ENCODE results near the gene PRDM2.

PRDM2 gene

GRCh38 chr1:13723810-13724209 lies 23.8 kb downstream of the PRDM2 start:
- Histone ChIP-seq H3K9ac (ENCODE audit: low read length) (no peak overlapping the region), H3K4me1 (ENCODE audit: control insufficient read depth, insufficient read depth, low read length) (no peaks in the 10 kb centered on the region), H3K36me3 (ENCODE audit: control insufficient read depth, insufficient read depth, low read length) (no peaks in the 10 kb centered on the region), H3K4me3 (ENCODE audit: low read length) (no peak overlapping the region), H3K27me3 (ENCODE audit: control insufficient read depth, insufficient read depth, low read length) (no peaks in the 10 kb centered on the region), H3K9me3 (ENCODE audit: control insufficient read depth, low read length) (no peaks in the 10 kb centered on the region)

GRCh38 chr1:13725714-13726175 lies 25.8 kb downstream of the PRDM2 start:
- no peaks in the 10 kb centered on the region for H3K9me3 ChIP-seq (ENCODE audit: control insufficient read depth, low read length)
- H3K4me1 ChIP-seq (ENCODE audit: control insufficient read depth, insufficient read depth, low read length) = peaks cover 4% of the 10 kb centered on the region

GRCh38 chr1:13728091-13728715 lies 28.2 kb downstream of the PRDM2 start:
- no peaks in the 10 kb centered on the region for H3K9me3 ChIP-seq (ENCODE audit: control insufficient read depth, low read length)
- H3K4me3 ChIP-seq (ENCODE audit: low read length) = no peak overlapping the region
- H3K36me3 ChIP-seq (ENCODE audit: control insufficient read depth, insufficient read depth, low read length) = no peaks in the 10 kb centered on the region
- H3K27me3 ChIP-seq (ENCODE audit: control insufficient read depth, insufficient read depth, low read length) = no peaks in the 10 kb centered on the region
- H3K9ac ChIP-seq (ENCODE audit: low read length) = no peak overlapping the region
- peaks cover 4% of the 10 kb centered on the region for H3K4me1 ChIP-seq (ENCODE audit: control insufficient read depth, insufficient read depth, low read length)

More at GRCh38 chr1:13725714-13726175, 25.8 kb downstream of the PRDM2 start:
- no peaks in the 10 kb centered on the region for H3K36me3 ChIP-seq (ENCODE audit: control insufficient read depth, insufficient read depth, low read length)
- H3K9ac ChIP-seq (ENCODE audit: low read length) = no peak overlapping the region
- no peaks in the 10 kb centered on the region for H3K27me3 ChIP-seq (ENCODE audit: control insufficient read depth, insufficient read depth, low read length)
- no peak overlapping the region for H3K4me3 ChIP-seq (ENCODE audit: low read length)

- Histone ChIP-seq H3K27me3 (ENCODE audit: control insufficient read depth, insufficient read depth, low read length) (no peaks in the 10 kb centered on the region), H3K4me3 (ENCODE audit: low read length) (no peak overlapping the region), H3K9ac (ENCODE audit: low read length) (no peak overlapping the region), H3K9me3 (ENCODE audit: control insufficient read depth, low read length) (no peaks in the 10 kb centered on the region), H3K4me1 (ENCODE audit: control insufficient read depth, insufficient read depth, low read length) (peaks cover 4% of the 10 kb centered on the region), H3K36me3 (ENCODE audit: control insufficient read depth, insufficient read depth, low read length) (no peaks in the 10 kb centered on the region)
Observed at GRCh38 chr1:13730291-13730690, 30.3 kb downstream of the PRDM2 start.

- no peak overlapping the region for H3K4me3 ChIP-seq (ENCODE audit: low read length)
- H3K36me3 ChIP-seq (ENCODE audit: control insufficient read depth, insufficient read depth, low read length) = no peaks in the 10 kb centered on the region
- H3K9ac ChIP-seq (ENCODE audit: low read length) = no peak overlapping the region
- H3K27me3 ChIP-seq (ENCODE audit: control insufficient read depth, insufficient read depth, low read length) = no peaks in the 10 kb centered on the region
- H3K4me1 ChIP-seq (ENCODE audit: control insufficient read depth, insufficient read depth, low read length) = peaks cover 4% of the 10 kb centered on the region
- no peaks in the 10 kb centered on the region for H3K9me3 ChIP-seq (ENCODE audit: control insufficient read depth, low read length)
Observed at GRCh38 chr1:13730751-13731482, 30.9 kb downstream of the PRDM2 start.

- Histone ChIP-seq H3K27me3 (ENCODE audit: control insufficient read depth, insufficient read depth, low read length) (no peaks in the 10 kb centered on the region), H3K9me3 (ENCODE audit: control insufficient read depth, low read length) (no peaks in the 10 kb centered on the region), H3K9ac (ENCODE audit: low read length) (no peak overlapping the region), H3K36me3 (ENCODE audit: control insufficient read depth, insufficient read depth, low read length) (no peaks in the 10 kb centered on the region), H3K4me3 (ENCODE audit: low read length) (no peak overlapping the region), H3K4me1 (ENCODE audit: control insufficient read depth, insufficient read depth, low read length) (peaks cover 4% of the 10 kb centered on the region)
Observed at GRCh38 chr1:13731897-13732296, 31.9 kb downstream of the PRDM2 start.

- Histone ChIP-seq H3K36me3 (ENCODE audit: control insufficient read depth, insufficient read depth, low read length) (no peaks in the 10 kb centered on the region), H3K4me1 (ENCODE audit: control insufficient read depth, insufficient read depth, low read length) (peaks cover 4% of the 10 kb centered on the region), H3K4me3 (ENCODE audit: low read length) (no peak overlapping the region), H3K9me3 (ENCODE audit: control insufficient read depth, low read length) (no peaks in the 10 kb centered on the region), H3K27me3 (ENCODE audit: control insufficient read depth, insufficient read depth, low read length) (no peaks in the 10 kb centered on the region), H3K9ac (ENCODE audit: low read length) (no peak overlapping the region)
Observed at GRCh38 chr1:13732971-13733667, 33.1 kb downstream of the PRDM2 start.

- Histone ChIP-seq H3K27me3 (ENCODE audit: control insufficient read depth, insufficient read depth, low read length) (no peaks in the 10 kb centered on the region), H3K9ac (ENCODE audit: low read length) (no peak overlapping the region), H3K9me3 (ENCODE audit: control insufficient read depth, low read length) (no peaks in the 10 kb centered on the region), H3K36me3 (ENCODE audit: control insufficient read depth, insufficient read depth, low read length) (no peaks in the 10 kb centered on the region), H3K4me1 (ENCODE audit: control insufficient read depth, insufficient read depth, low read length) (peaks cover 4% of the 10 kb centered on the region), H3K4me3 (ENCODE audit: low read length) (no peak overlapping the region)
Observed at GRCh38 chr1:13733711-13734110, 33.7 kb downstream of the PRDM2 start.

GRCh38 chr1:13735168-13735930 lies 35.4 kb downstream of the PRDM2 start:
- H3K36me3 ChIP-seq (ENCODE audit: control insufficient read depth, insufficient read depth, low read length) = no peaks in the 10 kb centered on the region
- H3K9ac ChIP-seq (ENCODE audit: low read length) = no peak overlapping the region
- no peak overlapping the region for H3K4me3 ChIP-seq (ENCODE audit: low read length)
- no peaks in the 10 kb centered on the region for H3K9me3 ChIP-seq (ENCODE audit: control insufficient read depth, low read length)
- no peaks in the 10 kb centered on the region for H3K27me3 ChIP-seq (ENCODE audit: control insufficient read depth, insufficient read depth, low read length)
- H3K4me1 ChIP-seq (ENCODE audit: control insufficient read depth, insufficient read depth, low read length) = no peaks in the 10 kb centered on the region

- Histone ChIP-seq H3K27me3 (ENCODE audit: control insufficient read depth, insufficient read depth, low read length) (no peaks in the 10 kb centered on the region), H3K9ac (ENCODE audit: low read length) (no peak overlapping the region), H3K4me1 (ENCODE audit: control insufficient read depth, insufficient read depth, low read length) (no peaks in the 10 kb centered on the region), H3K4me3 (ENCODE audit: low read length) (no peak overlapping the region), H3K36me3 (ENCODE audit: control insufficient read depth, insufficient read depth, low read length) (no peaks in the 10 kb centered on the region), H3K9me3 (ENCODE audit: control insufficient read depth, low read length) (no peaks in the 10 kb centered on the region)
Observed at GRCh38 chr1:13737398-13737797, 37.4 kb downstream of the PRDM2 start.

- Histone ChIP-seq H3K36me3 (ENCODE audit: control insufficient read depth, insufficient read depth, low read length) (no peaks in the 10 kb centered on the region), H3K27me3 (ENCODE audit: control insufficient read depth, insufficient read depth, low read length) (no peaks in the 10 kb centered on the region), H3K9ac (ENCODE audit: low read length) (no peak overlapping the region), H3K9me3 (ENCODE audit: control insufficient read depth, low read length) (no peaks in the 10 kb centered on the region), H3K4me3 (ENCODE audit: low read length) (no peak overlapping the region), H3K4me1 (ENCODE audit: control insufficient read depth, insufficient read depth, low read length) (peaks cover 1% of the 10 kb centered on the region)
Observed at GRCh38 chr1:13746342-13746741, 46.4 kb downstream of the PRDM2 start.

All from mucosa of stomach (tissue), 1 donor.